GM23248 (cell line): ENCODE results near the gene DIS3L.

Source experiments
- EZH2 ChIP-seq: fragments of 200-600 bp; sonication (generic); IDR thresholded peaks from 2 replicates; pipeline ENCODE4 v1.6.1; 2018; ENCODE audit warnings: antibody characterized with exemption, mild to moderate bottlenecking; ENCODE audit not compliant: insufficient read depth, poor library complexity, severe bottlenecking
- EZH2phosphoT487 ChIP-seq: fragments of 200-600 bp; sonication (generic); IDR thresholded peaks from 2 replicates; pipeline ENCODE4 v1.6.1; 2018; ENCODE audit warnings: antibody characterized with exemption, moderate library complexity, mild to moderate bottlenecking, low read depth; ENCODE audit not compliant: insufficient read depth

DNA sequence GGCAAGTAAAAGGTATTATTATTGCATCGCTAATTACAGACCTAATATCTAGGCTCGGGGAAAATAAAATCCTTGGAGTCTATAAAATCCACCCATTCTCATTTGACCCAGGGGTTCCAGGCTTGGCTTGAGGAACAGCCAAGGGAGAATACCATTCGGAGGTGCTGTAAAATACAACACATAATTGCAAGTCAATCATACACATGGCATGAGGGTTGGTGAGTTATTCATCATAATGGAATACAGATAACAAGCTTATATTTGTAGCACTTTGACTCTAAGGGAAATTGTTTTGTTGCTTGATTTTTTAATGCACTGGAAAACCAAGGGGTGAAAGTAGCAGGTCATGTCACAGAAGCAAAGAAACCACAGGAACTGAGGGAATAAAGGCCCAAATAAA is 16.8 kb upstream of the DIS3L start:
- no peak for TF ChIP-seq EZH2
- no peak for TF ChIP-seq EZH2phosphoT487
